Neuronal stem cell (in vitro differentiated cells): Measurements from ENCODE around the gene ABLIM1.

Experiments
- DNase-seq: peaks from one replicate; pipeline ENCODE4 v3.0.0-alpha.2; 2013; ENCODE audit warnings: low spot score
- H2AFZ ChIP-seq: one replicate; pipeline ENCODE4 v1.6.1; 2013; ENCODE audit warnings: mild to moderate bottlenecking, low read length, inconsistent platforms
- H2AK5ac ChIP-seq: 2 replicates; pipeline ENCODE4 v1.6.1; 2013; ENCODE audit warnings: low read depth, mild to moderate bottlenecking, inconsistent platforms, low read length, moderate library complexity, mixed read lengths
- H2BK120ac ChIP-seq: 2 replicates; pipeline ENCODE4 v1.6.1; 2013; ENCODE audit warnings: low read depth, mild to moderate bottlenecking, inconsistent platforms, low read length, moderate library complexity, mixed read lengths
- H2BK12ac ChIP-seq: one replicate; pipeline ENCODE4 v1.6.1; 2013; ENCODE audit warnings: low read length, inconsistent platforms
- H2BK15ac ChIP-seq: 2 replicates; pipeline ENCODE4 v1.6.1; 2013; ENCODE audit warnings: mild to moderate bottlenecking, low read length, inconsistent platforms, mixed read lengths
- H2BK5ac ChIP-seq: one replicate; pipeline ENCODE4 v1.6.1; 2013; ENCODE audit warnings: inconsistent platforms, mild to moderate bottlenecking, low read length, moderate library complexity
- H3K14ac ChIP-seq: one replicate; pipeline ENCODE4 v1.6.1; 2013; ENCODE audit warnings: low read length, inconsistent platforms
- H3K18ac ChIP-seq: 2 replicates; pipeline ENCODE4 v1.6.1; 2013; ENCODE audit warnings: low read length, inconsistent platforms
- H3K23ac ChIP-seq: 2 replicates; pipeline ENCODE4 v1.6.1; 2013; ENCODE audit warnings: low read depth, mild to moderate bottlenecking, mixed read lengths, low read length, inconsistent platforms; ENCODE audit not compliant: poor library complexity
- H3K27ac ChIP-seq: replicated peaks from 3 replicates; pipeline ENCODE4 v1.5.1; 2013; ENCODE audit warnings: low read length, inconsistent platforms
- H3K27me3 ChIP-seq, 3 experiments: 2 replicates each; pipeline ENCODE4 v1.6.1; 2013; ENCODE audit warnings: low read length in 3 of 3, mild to moderate bottlenecking in 2 of 3, inconsistent platforms in 1 of 3, low read depth in 1 of 3, mixed read lengths in 1 of 3, moderate library complexity in 1 of 3; ENCODE audit not compliant: control insufficient read depth in 3 of 3, insufficient read depth in 3 of 3
- H3K36me3 ChIP-seq, 2 donors: replicated peaks in 1 of 2; 2 replicates each; pipeline ENCODE4 v1.6.1; 2013; ENCODE audit warnings: low read length in 2 of 2; ENCODE audit not compliant: control insufficient read depth in 2 of 2, insufficient read depth in 2 of 2
- H3K4ac ChIP-seq: 2 replicates; pipeline ENCODE4 v1.6.1; 2013; ENCODE audit warnings: inconsistent platforms, mild to moderate bottlenecking, low read length, moderate library complexity
- H3K4me1 ChIP-seq, 2 donors: 1 replicate in 1 of 2; 2 replicates in 1 of 2; pipeline ENCODE4 v1.6.1; 2013; ENCODE audit warnings: low read length in 2 of 2, low read depth in 1 of 2; ENCODE audit not compliant: control insufficient read depth in 2 of 2, insufficient read depth in 1 of 2
- H3K4me2 ChIP-seq: one replicate; pipeline ENCODE4 v1.6.1; 2013; ENCODE audit warnings: mild to moderate bottlenecking, low read length, inconsistent platforms; ENCODE audit not compliant: insufficient read depth, poor library complexity, severe bottlenecking
- H3K4me3 ChIP-seq, 2 donors: 2 replicates each; pipeline ENCODE4 v1.5.1; 2013; ENCODE audit warnings: low read length in 2 of 2, mild to moderate bottlenecking in 2 of 2, inconsistent platforms in 1 of 2, moderate library complexity in 1 of 2
- H3K79me1 ChIP-seq: one replicate; pipeline ENCODE4 v1.6.1; 2013; ENCODE audit warnings: low read depth, mild to moderate bottlenecking, inconsistent platforms, low read length, moderate library complexity
- H3K9ac ChIP-seq: one replicate; pipeline ENCODE4 v1.6.1; 2013; ENCODE audit warnings: mild to moderate bottlenecking, low read depth, low read length, inconsistent platforms; ENCODE audit not compliant: poor library complexity
- H3K9me3 ChIP-seq, 2 donors: replicated peaks in 1 of 2; 2 replicates each; pipeline versions ENCODE3 to v1.6.1; 2013; ENCODE audit warnings: low read length in 2 of 2, mild to moderate bottlenecking in 2 of 2, inconsistent platforms in 1 of 2, low read depth in 1 of 2, mixed read lengths in 1 of 2, moderate library complexity in 1 of 2; ENCODE audit not compliant: control insufficient read depth in 2 of 2, insufficient read depth in 1 of 2
- H4K8ac ChIP-seq: one replicate; pipeline ENCODE4 v1.6.1; 2013; ENCODE audit warnings: low read depth, mild to moderate bottlenecking, inconsistent platforms, low read length, moderate library complexity
- H4K91ac ChIP-seq: one replicate; pipeline ENCODE4 v1.6.1; 2013; ENCODE audit warnings: low read length, low read depth, mild to moderate bottlenecking, inconsistent platforms; ENCODE audit not compliant: poor library complexity
- WGBS, 2 donors: extraction: QIAGEN DNeasy Blood & Tissue Kit; methylation state at CpG; one replicate each; pipeline ENCODE4 v1.1.7; 2013; ENCODE audit warnings: missing lambda C conversion rate in 2 of 2, mixed read lengths in 1 of 2; ENCODE audit not compliant: insufficient read length in 2 of 2, insufficient replicate concordance in 1 of 2; ENCODE audit errors: extremely low coverage in 2 of 2; 5-methylcytosine and 5-hydroxymethylcytosine counted together

Gene ABLIM1

DNA sequence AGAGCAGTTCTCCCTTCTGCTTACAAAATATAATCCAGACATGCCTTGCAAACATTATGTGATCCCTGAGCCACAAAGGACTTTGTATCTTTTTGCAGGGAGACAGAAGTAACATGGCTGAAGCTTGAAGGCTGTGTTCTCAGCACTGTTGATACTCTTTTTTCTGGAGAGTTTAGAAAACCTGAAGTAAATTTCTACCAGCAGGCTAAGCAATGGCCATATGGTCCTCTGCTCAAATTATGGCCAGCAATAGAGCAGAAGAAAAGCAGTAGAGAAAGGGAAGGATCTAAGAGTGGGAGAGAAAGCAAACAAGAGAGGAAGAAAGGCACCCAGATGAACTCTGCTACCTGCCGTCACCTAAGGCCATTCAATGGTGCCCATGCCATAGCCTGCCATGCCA is 98.4 kb downstream of the ABLIM1 start:
- H3K4me2 ChIP-seq = no peak overlapping the region
- H4K8ac ChIP-seq = no peak overlapping the region
- H3K27ac ChIP-seq = no peak overlapping the region
- no peak overlapping the region for H2BK12ac ChIP-seq
- no peak overlapping the region for H3K23ac ChIP-seq
- no peak overlapping the region for H3K9ac ChIP-seq
- H3K4ac ChIP-seq = no peak overlapping the region
- no peak overlapping the region for H2BK15ac ChIP-seq
- DNase-seq = no peak
- no peak overlapping the region for H3K4me3 ChIP-seq
- no peaks in the 10 kb centered on the region for H3K27me3 ChIP-seq
- no peak overlapping the region for H2BK5ac ChIP-seq
- H3K79me1 ChIP-seq = no peaks in the 10 kb centered on the region
- H3K9me3 ChIP-seq = peaks cover 2 to 12% of the 10 kb centered on the region in 2 donors
- no peaks in the 10 kb centered on the region for H3K36me3 ChIP-seq
- H2AK5ac ChIP-seq = no peak overlapping the region
- no peak overlapping the region for H4K91ac ChIP-seq
- no peaks in the 10 kb centered on the region for H3K4me1 ChIP-seq
- WGBS, 2 donors = no CpG with 5 or more reads among the region's 1 CpG
- H3K14ac ChIP-seq = no peak overlapping the region
- H3K18ac ChIP-seq = no peak overlapping the region
- H2BK120ac ChIP-seq = no peak overlapping the region
- H2AFZ ChIP-seq = no peak overlapping the region

- no peak overlapping the region for H3K4ac ChIP-seq
These were observed 100.2 kb downstream of the ABLIM1 start for GRCh38 chr10:114557854-114558253.

GRCh38 chr10:114556236-114557122 is 101.6 kb downstream of the ABLIM1 start:
- Histone ChIP-seq H2BK15ac (no peak overlapping the region), H3K4me3 (no peak overlapping the region), H3K4ac (no peak overlapping the region), H3K18ac (no peak overlapping the region), H4K8ac (no peak overlapping the region), H3K4me2 (no peak overlapping the region), H3K79me1 (no peaks in the 10 kb centered on the region), H3K4me1 (no peaks in the 10 kb centered on the region), H2AFZ (no peak overlapping the region), H3K27ac (no peak overlapping the region), H3K9me3 (peaks cover 2 to 12% of the 10 kb centered on the region in 2 donors), H2BK120ac (no peak overlapping the region), H2AK5ac (no peak overlapping the region), H2BK5ac (no peak overlapping the region), H3K14ac (no peak overlapping the region), H3K9ac (no peak overlapping the region), H2BK12ac (no peak overlapping the region), H3K27me3 (no peaks in the 10 kb centered on the region), H3K36me3 (no peaks in the 10 kb centered on the region), H4K91ac (no peak overlapping the region), H3K23ac (no peak overlapping the region)
- no peak for DNase-seq
- no CpG with 5 or more reads among the region's 9 CpGs for WGBS, 2 donors

More at GRCh38 chr10:114557854-114558253, 100.2 kb downstream of the ABLIM1 start:
- H3K18ac ChIP-seq = no peak overlapping the region
- no peak overlapping the region for H2BK5ac ChIP-seq
- H2AFZ ChIP-seq = no peak overlapping the region
- no peak overlapping the region for H3K4me2 ChIP-seq
- H3K9me3 ChIP-seq = peaks cover 2 to 12% of the 10 kb centered on the region in 2 donors
- no peak overlapping the region for H2BK12ac ChIP-seq
- no peak overlapping the region for H4K8ac ChIP-seq
- H4K91ac ChIP-seq = no peak overlapping the region
- H2BK120ac ChIP-seq = no peak overlapping the region
- H2AK5ac ChIP-seq = no peak overlapping the region
- no peak overlapping the region for H3K27ac ChIP-seq
- no peak for DNase-seq
- H3K4me3 ChIP-seq = no peak overlapping the region
- H3K79me1 ChIP-seq = no peaks in the 10 kb centered on the region
- WGBS, 2 donors = no CpG with 5 or more reads among the region's 5 CpGs
- H2BK15ac ChIP-seq = no peak overlapping the region
- H3K4me1 ChIP-seq = no peaks in the 10 kb centered on the region
- no peak overlapping the region for H3K23ac ChIP-seq
- H3K9ac ChIP-seq = no peak overlapping the region
- no peak overlapping the region for H3K14ac ChIP-seq
- H3K36me3 ChIP-seq = no peaks in the 10 kb centered on the region
- no peaks in the 10 kb centered on the region for H3K27me3 ChIP-seq

GRCh38 chr10:114553436-114553835 is 104.6 kb downstream of the ABLIM1 start:
- Histone ChIP-seq H3K14ac (no peak overlapping the region), H3K79me1 (no peaks in the 10 kb centered on the region), H2BK12ac (no peak overlapping the region), H2AFZ (no peak overlapping the region), H2AK5ac (no peak overlapping the region), H3K4me2 (no peak overlapping the region), H3K9me3 (peaks cover 2 to 10% of the 10 kb centered on the region in 2 donors), H2BK120ac (no peak overlapping the region), H4K8ac (no peak overlapping the region), H3K36me3 (no peaks in the 10 kb centered on the region), H3K4me3 (no peak overlapping the region), H2BK5ac (no peak overlapping the region), H3K23ac (no peak overlapping the region), H3K4ac (no peak overlapping the region), H3K27me3 (no peaks in the 10 kb centered on the region), H3K9ac (no peak overlapping the region), H3K18ac (no peak overlapping the region), H3K4me1 (no peaks in the 10 kb centered on the region), H3K27ac (no peak overlapping the region), H4K91ac (no peak overlapping the region), H2BK15ac (no peak overlapping the region)
- WGBS, 2 donors = no CpG with 5 or more reads among the region's 1 CpG
- no peak for DNase-seq
